K562 (cell line): ENCODE results near the gene CDK9. TPM values are rescaled to one million over a fixed set of nuclear protein-coding genes. Genes with fewer than 3 reads are reported as not detected.

Experiments
- ATAC-seq: fragments of 200-7000 bp; cut with Tn5 transposase; 3 replicates; pipeline ENCODE4 v1.9.1; 2020; ENCODE audit warnings: moderate library complexity
- BruUV-seq: library from RNA; stranded (reverse); fragments of 400-500 nt; replicated peaks from 2 replicates; lab custom pipeline; 2021; lab: Mats Ljungman, UMichigan
- CTCF ChIA-PET: fragments of 300-600 bp; formaldehyde crosslinking; extraction: SDS; loops from one replicate; lab custom pipeline; 2021; ENCODE audit warnings: low intra/inter-chr PET ratio; lab: Yijun Ruan, JAX
- POLR2A ChIA-PET: fragments of 300-600, 350-650 bp; sonication (Branson Sonifier 250); formaldehyde crosslinking; extraction: SDS; loops from one replicate; lab custom pipeline; 2021; ENCODE audit warnings: antibody characterized with exemption, inconsistent platforms; lab: Yijun Ruan, JAX
- DNase-seq, 4 experiments: peaks; one replicate each; pipeline versions ENCODE4 v3.0.0 to v3.0.0-alpha.2; 2011 to 2018; ENCODE audit warnings: low spot score in 3 of 4, mixed read lengths in 3 of 4; ENCODE audit errors: extremely low read depth in 1 of 4
- FAIRE-seq: peaks from 2 replicates; lab custom pipeline; 2011; peaks lifted over from hg19 to GRCh38; lab: Jason Lieb, UNC
- H2AFZ ChIP-seq: 2 replicates; pipeline ENCODE4 v1.6.0; 2011; ENCODE audit warnings: low read depth, low read length, control low read depth, inconsistent platforms
- H3K27ac ChIP-seq: fragments of 200-600 bp; 3 replicates; pipeline ENCODE4 v1.8.0; 2011; ENCODE audit warnings: low read depth, mild to moderate bottlenecking, control low read depth, inconsistent platforms, low read length, moderate library complexity, mixed read lengths; ENCODE audit errors: extremely low read depth
- H3K27me3 ChIP-seq, 2 experiments: fragments of 300-600 bp in 1 of 2; 2 replicates in 1 of 2; 3 replicates in 1 of 2; pipeline versions ENCODE4 v1.6.0 to v1.8.0; 2011; ENCODE audit warnings: inconsistent platforms in 2 of 2, low read length in 2 of 2, mild to moderate bottlenecking in 1 of 2, mixed read lengths in 1 of 2, moderate library complexity in 1 of 2; ENCODE audit not compliant: control insufficient read depth in 2 of 2, insufficient read depth in 2 of 2
- H3K36me3 ChIP-seq: fragments of 300-600 bp; 3 replicates; pipeline ENCODE4 v1.8.0; 2011; ENCODE audit warnings: mild to moderate bottlenecking, low read length, inconsistent platforms; ENCODE audit not compliant: control insufficient read depth, insufficient read depth
- H3K4me1 ChIP-seq, 2 experiments: fragments of 200-600 bp in 1 of 2; replicated peaks in 1 of 2; 2 replicates in 1 of 2; 3 replicates in 1 of 2; pipeline versions ENCODE4 v1.5.1 to v1.8.0; 2011; ENCODE audit warnings: inconsistent platforms in 2 of 2, low read length in 2 of 2, mild to moderate bottlenecking in 1 of 2, mixed read lengths in 1 of 2, moderate library complexity in 1 of 2; ENCODE audit not compliant: control insufficient read depth in 2 of 2, insufficient read depth in 2 of 2
- H3K4me2 ChIP-seq: 2 replicates; pipeline ENCODE4 v1.6.1; 2011; ENCODE audit warnings: low read length, control low read depth, inconsistent platforms, mixed read lengths; ENCODE audit not compliant: insufficient read depth
- H3K4me3 ChIP-seq: fragments of 200-600 bp; sonication (generic), shearing (Covaris generic); 2 replicates; pipeline ENCODE4 v1.5.1; 2016; ENCODE audit warnings: control low read depth, inconsistent platforms
- H3K79me2 ChIP-seq: fragments of 200-600 bp; 3 replicates; pipeline ENCODE4 v1.8.0; 2011; ENCODE audit warnings: low read length, inconsistent platforms; ENCODE audit not compliant: control insufficient read depth, insufficient read depth
- H3K9ac ChIP-seq, 2 experiments: 2 replicates each; pipeline versions ENCODE4 v1.6.0 to v1.6.1; 2011; ENCODE audit warnings: low read depth in 2 of 2, low read length in 2 of 2, control low read depth in 1 of 2, inconsistent platforms in 1 of 2, mild to moderate bottlenecking in 1 of 2, mixed read lengths in 1 of 2; ENCODE audit not compliant: insufficient read depth in 1 of 2
- H3K9me1 ChIP-seq: one replicate; pipeline ENCODE4 v1.6.0; 2011; ENCODE audit warnings: inconsistent platforms, mild to moderate bottlenecking, low read length, moderate library complexity; ENCODE audit not compliant: control insufficient read depth, insufficient read depth
- H3K9me3 ChIP-seq: replicated peaks from 2 replicates; pipeline ENCODE4 v1.5.1; 2011; ENCODE audit warnings: low read depth, low read length, inconsistent platforms; ENCODE audit not compliant: control insufficient read depth, insufficient read depth
- H4K20me1 ChIP-seq: replicated peaks from 2 replicates; pipeline ENCODE4 v1.6.1; 2011; ENCODE audit warnings: low read length, inconsistent platforms, mixed read lengths; ENCODE audit not compliant: control insufficient read depth, insufficient read depth
- BCOR ChIP-seq: fragments of 450-650 bp; IDR thresholded peaks from 2 replicates; pipeline ENCODE4 v1.6.1; 2016
- CREBBP ChIP-seq: IDR thresholded peaks from one replicate; pipeline ENCODE4 v1.6.1; 2012; ENCODE audit warnings: low read depth, mild to moderate bottlenecking, control low read depth, inconsistent platforms, low read length
- E2F5 ChIP-seq: sonication (generic); formaldehyde crosslinking; IDR thresholded peaks from 2 replicates; pipeline ENCODE4 v1.8.0; 2022; ENCODE audit warnings: mild to moderate bottlenecking, missing genetic modification reagents
- EP300 ChIP-seq: IDR thresholded peaks from 2 replicates; pipeline ENCODE4 v1.6.1; 2012; ENCODE audit warnings: low read length, improper control_type of control experiment
- FIP1L1 ChIP-seq: fragments of 200-400 bp; formaldehyde crosslinking; IDR thresholded peaks from 2 replicates; pipeline ENCODE4 v1.6.1; 2018; ENCODE audit warnings: mild to moderate bottlenecking, low read depth, low read length; ENCODE audit not compliant: poor library complexity, severe bottlenecking
- FOS ChIP-seq: IDR thresholded peaks from 3 replicates; pipeline ENCODE4 v1.6.1; 2011; ENCODE audit not compliant: insufficient read length; ENCODE audit errors: extremely low read depth
- GATA2 ChIP-seq: sonication (generic); formaldehyde crosslinking; IDR thresholded peaks from 2 replicates; pipeline ENCODE4 v1.4.0; 2020; ENCODE audit warnings: mild to moderate bottlenecking, missing genetic modification reagents
- PPARD ChIP-seq: fragments of 250-450 bp; sonication (Bioruptor Pico); IDR thresholded peaks from 2 replicates; pipeline ENCODE4 v1.8.0; 2022; ENCODE audit warnings: inconsistent platforms, mild to moderate bottlenecking, moderate library complexity
- RAD21 ChIP-seq, 2 experiments: fragments of 250-450 bp in 1 of 2; fragments of 450-650 bp in 1 of 2; sonication (Bioruptor Pico) in 1 of 2; formaldehyde crosslinking in 1 of 2; IDR thresholded peaks in 1 of 2; conservative IDR thresholded peaks in 1 of 2; 2 replicates each; pipeline versions ENCODE4 v1.4.0 to v1.8.0; 2020 to 2022; ENCODE audit warnings: mild to moderate bottlenecking in 2 of 2, moderate library complexity in 1 of 2
- SMAD1 ChIP-seq: fragments of 150-350 bp; IDR thresholded peaks from 2 replicates; pipeline ENCODE4 v1.6.1; 2014; ENCODE audit warnings: low read length, low read depth; ENCODE audit not compliant: partially characterized antibody
- SP2 ChIP-seq: IDR thresholded peaks from 2 replicates; pipeline ENCODE4 v1.6.1; 2011; ENCODE audit warnings: mild to moderate bottlenecking, low read depth, low read length, moderate library complexity; ENCODE audit not compliant: poor library complexity, severe bottlenecking; ENCODE audit errors: extremely low read depth
- TAL1 ChIP-seq: fragments of 450-650 bp; IDR thresholded peaks from 2 replicates; pipeline ENCODE4 v1.6.1; 2016; ENCODE audit warnings: mild to moderate bottlenecking
- TBL1XR1 ChIP-seq, 2 experiments: IDR thresholded peaks; 2 replicates each; pipeline ENCODE4 v1.6.1; 2012; ENCODE audit warnings: improper control_type of control experiment in 2 of 2, low read length in 2 of 2, mild to moderate bottlenecking in 1 of 2
- ZNF445 ChIP-seq: fragments of 250-450 bp; sonication (Bioruptor Pico); IDR thresholded peaks from 2 replicates; pipeline ENCODE4 v1.4.0; 2020; ENCODE audit warnings: low read depth, mild to moderate bottlenecking, moderate library complexity
- ZNF584 ChIP-seq: fragments of 200-800 bp; sonication (Bioruptor generic); IDR thresholded peaks from 2 replicates; pipeline ENCODE4 v1.6.1; 2016; ENCODE audit warnings: low read depth, mild to moderate bottlenecking, missing genetic modification characterization, missing compliant biosample characterization
- ZZZ3 ChIP-seq: fragments of 450-650 bp; IDR thresholded peaks from 2 replicates; pipeline ENCODE4 v1.6.1; 2016; ENCODE audit warnings: antibody characterized with exemption, mild to moderate bottlenecking, moderate library complexity
- WGBS: fragments of 100-300 bp; shearing (Covaris generic); methylation state at CpG from one replicate; pipeline ENCODE4 v1.1.6; 2016; ENCODE audit warnings: low coverage, mixed read lengths; ENCODE audit not compliant: insufficient coverage; ENCODE audit errors: missing lambda C conversion rate; 5-methylcytosine and 5-hydroxymethylcytosine counted together
- in situ Hi-C: fragments of 300-500 bp; cut with MboI; formaldehyde crosslinking; loops from 4 replicates; pipeline ENCODE4 v1.15.0; 2018; ENCODE audit warnings: inconsistent platforms, mixed read lengths
- intact Hi-C: fragments of 100-400 bp; cut with micrococcal nuclease; formaldehyde crosslinking; loops from 2 replicates; pipeline ENCODE4 v1.14.2; 2022
- polyA plus RNA-seq, 8 experiments: library from polyadenylated mRNA; depleted of rRNA in 4 of 8; stranded (reverse) in 5 of 8; unstranded in 3 of 8; fragments of >200 nt; fragmentation: Nextera tagmentation in 2 of 8; fragmentation: Illumina TruSeq in 1 of 8; extraction: Ambion mirVana in 2 of 8; extraction: Trizol in 1 of 8; gene quantifications; 2 replicates each; pipeline versions ENCODE4 v1.2.1 to v1.2.3, GENCODE V29; 2011 to 2014; ENCODE audit warnings: inconsistent platforms in 1 of 8, missing spikeins in 1 of 8
- total RNA-seq, 7 experiments: library from RNA; depleted of rRNA in 6 of 7; stranded (reverse); fragments of >200 nt in 6 of 7; fragmentation: Illumina TruSeq in 2 of 7; extraction: Trizol in 2 of 7; gene quantifications; 2 replicates each; pipeline versions ENCODE4 v1.2.1 to v1.2.3, GENCODE V29; 2011 to 2021; ENCODE audit warnings: low replicate concordance in 1 of 7
- TF ChIP-seq, protein P1 (sequence below): fragments of 250-450 bp; sonication (Bioruptor Pico); IDR thresholded peaks from 2 replicates; pipeline ENCODE4 v1.4.0; 2020; ENCODE audit warnings: mild to moderate bottlenecking, moderate library complexity

Gene CDK9
- total and polyA plus RNA-seq, 9 of the 15 experiments (the other 6 are each of a cell fraction or from before 2014, with no cell fraction given), result 4.2 to 78.6 (median 33.0) TPM

- H3K36me3 ChIP-seq, result no peaks in the 10 kb centered on the region
- no peak overlapping the region for H3K4me3 ChIP-seq
- H3K9me1 ChIP-seq, result no peaks in the 10 kb centered on the region
- no peaks in the 10 kb centered on the region for H3K27me3 ChIP-seq
- ChIA-PET CTCF (no interaction called here), POLR2A (interaction anchor here (0.7 to 1.8 kb wide), 4 partner anchors 9 to 139 kb away, joined by 3 to 7 read pairs (median 4); no protein-coding TSS in a partner anchor)
- no peak overlapping the region for H3K27ac ChIP-seq
- no peak overlapping the region for H2AFZ ChIP-seq
- FAIRE-seq (no peak), DNase-seq (no peak), ATAC-seq (no peak)
- intact Hi-C loops (no loop called here), in situ Hi-C loops (loop anchor here (5.0 kb wide), 1 partner anchor 43 kb away; the partner anchor contains the start of gene TOR2A)
- no TSS peak for BruUV-seq
- no peaks in the 10 kb centered on the region for H4K20me1 ChIP-seq
- 68% methylated on average over 20 of the region's 20 CpGs for WGBS
- H3K4me1 ChIP-seq, result peaks cover 24 to 55% of the 10 kb centered on the region in 2 experiments
- peak overlapping the region in 1 of 2 experiments; percentile 60; a peak in 1 of 4 replicates for H3K9ac ChIP-seq
- no peaks in the 10 kb centered on the region for H3K79me2 ChIP-seq
- no peaks in the 10 kb centered on the region for H3K9me3 ChIP-seq
- H3K4me2 ChIP-seq, result no peak overlapping the region
- no peak for TF ChIP-seq FIP1L1
- no peak for TF ChIP-seq ZNF584 (CRISPR knock-in tag)
- TF ChIP-seq BCOR, result peak; percentile 85
- TF ChIP-seq RAD21 (CRISPR knock-in tag; conservative IDR thresholded peaks at IDR 0.05 in 1 of 2, IDR thresholded peaks at IDR 0.05 in 1 of 2), result no peak
- no peak for TF ChIP-seq ZNF445
- no peak for TF ChIP-seq SMAD1
- TF ChIP-seq, protein P1, sequence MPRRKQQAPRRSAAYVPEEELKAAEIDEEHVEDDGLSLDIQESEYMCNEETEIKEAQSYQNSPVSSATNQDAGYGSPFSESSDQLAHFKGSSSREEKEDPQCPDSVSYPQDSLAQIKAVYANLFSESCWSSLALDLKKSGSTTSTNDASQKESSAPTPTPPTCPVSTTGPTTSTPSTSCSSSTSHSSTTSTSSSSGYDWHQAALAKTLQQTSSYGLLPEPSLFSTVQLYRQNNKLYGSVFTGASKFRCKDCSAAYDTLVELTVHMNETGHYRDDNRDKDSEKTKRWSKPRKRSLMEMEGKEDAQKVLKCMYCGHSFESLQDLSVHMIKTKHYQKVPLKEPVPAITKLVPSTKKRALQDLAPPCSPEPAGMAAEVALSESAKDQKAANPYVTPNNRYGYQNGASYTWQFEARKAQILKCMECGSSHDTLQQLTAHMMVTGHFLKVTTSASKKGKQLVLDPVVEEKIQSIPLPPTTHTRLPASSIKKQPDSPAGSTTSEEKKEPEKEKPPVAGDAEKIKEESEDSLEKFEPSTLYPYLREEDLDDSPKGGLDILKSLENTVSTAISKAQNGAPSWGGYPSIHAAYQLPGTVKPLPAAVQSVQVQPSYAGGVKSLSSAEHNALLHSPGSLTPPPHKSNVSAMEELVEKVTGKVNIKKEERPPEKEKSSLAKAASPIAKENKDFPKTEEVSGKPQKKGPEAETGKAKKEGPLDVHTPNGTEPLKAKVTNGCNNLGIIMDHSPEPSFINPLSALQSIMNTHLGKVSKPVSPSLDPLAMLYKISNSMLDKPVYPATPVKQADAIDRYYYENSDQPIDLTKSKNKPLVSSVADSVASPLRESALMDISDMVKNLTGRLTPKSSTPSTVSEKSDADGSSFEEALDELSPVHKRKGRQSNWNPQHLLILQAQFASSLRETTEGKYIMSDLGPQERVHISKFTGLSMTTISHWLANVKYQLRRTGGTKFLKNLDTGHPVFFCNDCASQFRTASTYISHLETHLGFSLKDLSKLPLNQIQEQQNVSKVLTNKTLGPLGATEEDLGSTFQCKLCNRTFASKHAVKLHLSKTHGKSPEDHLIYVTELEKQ (CRISPR knock-in tag), result no peak
- no peak for TF ChIP-seq CREBBP
- 0 out of 2 replicates have a peak, but pooled peaks have one; percentile 17 for TF ChIP-seq GATA2
- no peak for TF ChIP-seq E2F5 (CRISPR knock-in tag)
- TF ChIP-seq PPARD (CRISPR knock-in tag), result no peak
- TF ChIP-seq SP2, result no peak
- TF ChIP-seq ZZZ3, result no peak
- no peak for TF ChIP-seq EP300
- TF ChIP-seq FOS, result no peak
- no peak for TF ChIP-seq TAL1
- no peak for TF ChIP-seq TBL1XR1 (IDR thresholded peaks at IDR 0.05; ENCODE audit: low read length in 2 of 2)
These were observed 5.5 kb upstream of the CDK9 start for GRCh38 chr9:127780126-127780885.
